Tibial artery (tissue), 4 donors: ENCODE data around the gene ALKBH8.
A peak's percentile ranks its signal among the peaks of the same experiment; 100 is the strongest.
"Not testable (repeated sequence)": the region's sequence is repeated elsewhere in the genome, so short reads cannot be mapped to it uniquely, and the experiment has no call there.

Experiments used
- DNase-seq, 2 donors: peaks; one replicate each; pipeline ENCODE4 v3.0.0-alpha.2; 2019
- H3K27ac ChIP-seq, 2 donors: fragments of 200-600 bp; sonication (generic) in 1 of 2; 1 replicate in 1 of 2; 2 replicates in 1 of 2; pipeline ENCODE4 v1.5.1; 2018 to 2019; ENCODE audit warnings: mild to moderate bottlenecking in 1 of 2
- H3K27me3 ChIP-seq, 2 donors: fragments of 200-600 bp; sonication (generic) in 1 of 2; one replicate each; pipeline versions ENCODE4 v1.5.1 to v1.6.0; 2016 to 2019
- H3K36me3 ChIP-seq, 3 donors: fragments of 200-600 bp; sonication (generic) in 2 of 3; one replicate each; pipeline ENCODE4 v1.5.1; 2016 to 2019; ENCODE audit warnings: mild to moderate bottlenecking in 2 of 3
- H3K4me1 ChIP-seq, 4 donors: fragments of 200-600 bp; sonication (generic) in 2 of 4; 1 replicate in 3 of 4; 2 replicates in 1 of 4; pipeline ENCODE4 v1.5.1; 2016 to 2019
- H3K4me3 ChIP-seq, 2 donors: fragments of 200-600 bp; sonication (generic) in 1 of 2; 1 replicate in 1 of 2; 2 replicates in 1 of 2; pipeline ENCODE4 v1.5.1; 2018 to 2019; ENCODE audit warnings: mild to moderate bottlenecking in 2 of 2
- H3K9me3 ChIP-seq, 3 donors: fragments of 200-600 bp; sonication (generic) in 1 of 3; one replicate each; pipeline ENCODE4 v1.5.1; 2016 to 2019
- intact Hi-C: fragments of 100-400 bp; cut with DNase I; formaldehyde crosslinking; loops from one replicate; pipeline ENCODE4 v1.15.0; 2023; ENCODE audit warnings: low total_unique reads
- TF ChIP-seq, protein P1 (sequence below), 2 experiments: fragments of 200-600 bp in 1 of 2; fragments of 450-650 bp in 1 of 2; IDR thresholded peaks; one replicate each; pipeline ENCODE4 v1.5.1; 2017 to 2019; ENCODE audit warnings: antibody characterized with exemption in 2 of 2, mild to moderate bottlenecking in 1 of 2, moderate library complexity in 1 of 2

The ALKBH8 gene

DNA sequence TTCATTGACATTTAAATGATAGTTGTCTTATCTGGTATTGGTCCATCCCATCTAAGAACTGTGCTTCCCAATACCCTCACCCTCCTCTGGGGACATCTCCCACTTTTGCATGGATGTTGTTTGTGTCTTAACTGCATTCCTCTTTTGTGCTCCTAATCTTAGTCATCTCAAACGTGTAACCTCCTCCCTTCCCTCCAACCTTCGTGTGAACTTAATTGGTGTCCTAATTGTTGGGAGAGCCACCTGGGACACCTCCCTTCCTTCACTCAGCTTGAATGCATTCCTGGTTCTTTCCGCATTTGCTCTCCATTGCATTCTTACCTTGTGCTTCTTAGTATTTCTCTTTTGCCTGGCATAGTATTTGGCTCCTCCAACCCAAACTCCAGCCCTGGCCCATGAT lies 15.6 kb upstream of the ALKBH8 start:
- Histone ChIP-seq H3K4me3 (no peak overlapping the region), H3K27me3 (peaks cover 0 to 9% of the 10 kb centered on the region in 2 donors), H3K27ac (no peak overlapping the region), H3K4me1 (no peaks in the 10 kb centered on the region), H3K36me3 (no peaks in the 10 kb centered on the region), H3K9me3 (no peaks in the 10 kb centered on the region)
- intact Hi-C loops, result no loop called here
- DNase-seq, result no peak
- TF ChIP-seq, protein P1, sequence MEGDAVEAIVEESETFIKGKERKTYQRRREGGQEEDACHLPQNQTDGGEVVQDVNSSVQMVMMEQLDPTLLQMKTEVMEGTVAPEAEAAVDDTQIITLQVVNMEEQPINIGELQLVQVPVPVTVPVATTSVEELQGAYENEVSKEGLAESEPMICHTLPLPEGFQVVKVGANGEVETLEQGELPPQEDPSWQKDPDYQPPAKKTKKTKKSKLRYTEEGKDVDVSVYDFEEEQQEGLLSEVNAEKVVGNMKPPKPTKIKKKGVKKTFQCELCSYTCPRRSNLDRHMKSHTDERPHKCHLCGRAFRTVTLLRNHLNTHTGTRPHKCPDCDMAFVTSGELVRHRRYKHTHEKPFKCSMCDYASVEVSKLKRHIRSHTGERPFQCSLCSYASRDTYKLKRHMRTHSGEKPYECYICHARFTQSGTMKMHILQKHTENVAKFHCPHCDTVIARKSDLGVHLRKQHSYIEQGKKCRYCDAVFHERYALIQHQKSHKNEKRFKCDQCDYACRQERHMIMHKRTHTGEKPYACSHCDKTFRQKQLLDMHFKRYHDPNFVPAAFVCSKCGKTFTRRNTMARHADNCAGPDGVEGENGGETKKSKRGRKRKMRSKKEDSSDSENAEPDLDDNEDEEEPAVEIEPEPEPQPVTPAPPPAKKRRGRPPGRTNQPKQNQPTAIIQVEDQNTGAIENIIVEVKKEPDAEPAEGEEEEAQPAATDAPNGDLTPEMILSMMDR (IDR thresholded peaks at IDR 0.05), result no peak

DNA sequence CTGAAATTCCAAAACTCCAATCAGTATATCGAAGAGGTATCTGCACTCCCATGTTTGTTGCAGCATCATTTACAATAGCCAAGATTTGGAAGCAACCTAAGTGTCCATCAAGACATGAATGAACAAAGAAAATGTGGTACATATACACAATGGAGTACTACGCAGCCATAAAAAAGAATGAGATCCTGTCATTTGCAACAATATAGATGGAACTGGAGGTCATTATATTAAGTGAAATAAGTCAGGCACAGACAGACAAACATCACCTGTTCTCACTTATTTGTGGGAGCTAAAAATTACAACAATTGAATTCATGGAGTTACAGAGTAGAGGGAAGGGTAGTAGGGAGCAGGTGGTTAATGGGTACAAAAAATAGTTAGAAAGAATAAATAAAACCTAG lies 13.6 kb upstream of the ALKBH8 start:
- H3K27ac ChIP-seq, DNase-seq, H3K27me3 ChIP-seq, H3K4me1 ChIP-seq, H3K9me3 ChIP-seq, H3K4me3 ChIP-seq, H3K36me3 ChIP-seq: not testable (repeated sequence)
- intact Hi-C loops, result loop anchor here (5.0 kb wide), 1 partner anchor 108 kb away; no protein-coding TSS in a partner anchor

DNA sequence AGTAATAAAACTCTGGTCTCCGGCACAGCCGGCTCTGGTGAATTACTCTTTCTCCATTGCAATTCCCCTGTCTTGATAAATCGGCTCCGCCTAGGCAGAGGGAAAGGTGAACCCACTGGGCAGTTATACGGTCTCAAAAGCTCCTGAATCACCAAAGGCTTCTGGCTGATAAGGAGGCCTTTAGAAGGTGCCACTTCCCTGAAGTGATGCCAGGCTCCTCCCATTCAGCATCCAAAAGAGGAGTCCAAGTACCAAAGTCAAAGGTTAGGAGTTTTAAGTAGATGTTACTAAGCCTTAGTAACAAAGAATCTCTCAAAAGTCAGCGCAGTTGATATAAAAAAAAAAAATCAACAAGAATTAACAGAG lies 11.8 kb upstream of the ALKBH8 start:
- H3K9me3 ChIP-seq, result no peaks in the 10 kb centered on the region
- intact Hi-C loops, result loop anchor here (5.0 kb wide), 1 partner anchor 110 kb away; no protein-coding TSS in a partner anchor
- H3K4me1 ChIP-seq, result no peaks in the 10 kb centered on the region
- TF ChIP-seq, protein P1 (IDR thresholded peaks at IDR 0.05), result no peak
- no peak for DNase-seq
- peaks cover 0 to 5% of the 10 kb centered on the region in 2 donors for H3K27me3 ChIP-seq
- no peak overlapping the region for H3K4me3 ChIP-seq
- H3K27ac ChIP-seq, result no peak overlapping the region
- no peaks in the 10 kb centered on the region for H3K36me3 ChIP-seq

DNA sequence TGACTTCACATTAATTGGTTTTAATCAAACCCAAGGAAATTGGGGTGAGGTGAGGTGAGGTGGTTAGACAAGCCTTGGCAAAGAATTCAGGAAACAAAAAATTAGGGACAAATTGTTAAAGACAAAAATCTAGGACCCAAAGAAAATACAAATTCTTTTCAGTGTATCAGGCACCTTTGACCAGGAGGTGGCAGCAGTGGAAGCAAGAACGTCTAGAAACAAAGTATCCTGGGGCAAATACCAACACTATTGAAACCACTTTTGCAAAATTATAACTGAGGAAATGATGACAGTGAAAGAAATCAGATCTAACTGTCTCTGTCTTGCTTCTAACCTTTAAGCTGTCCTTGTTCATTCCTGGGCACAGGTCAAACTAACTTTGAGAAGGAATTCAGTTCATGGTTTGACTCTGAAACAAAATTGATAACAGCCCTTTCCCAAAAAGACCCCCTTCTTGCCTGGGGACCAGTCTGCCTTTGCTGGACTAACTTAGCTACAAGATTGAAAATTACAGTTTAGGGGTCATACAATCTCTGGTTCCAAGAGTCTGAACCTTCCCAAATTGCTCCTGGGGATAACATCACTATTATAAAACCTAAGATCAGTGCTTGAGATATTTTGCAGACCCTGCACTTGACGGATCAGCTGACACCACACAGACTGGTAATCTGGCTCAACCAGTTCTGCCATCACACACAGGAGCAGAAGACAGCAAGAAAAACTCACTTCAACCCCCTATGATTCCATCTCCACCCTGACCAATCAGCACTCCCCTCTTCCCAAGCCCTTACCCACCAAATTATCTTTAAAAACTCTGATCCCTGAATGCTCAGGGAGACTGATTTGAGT lies 11.2 kb upstream of the ALKBH8 start:
- not testable (repeated sequence) for H3K27me3 ChIP-seq, H3K36me3 ChIP-seq, H3K27ac ChIP-seq, H3K4me3 ChIP-seq, H3K4me1 ChIP-seq, H3K9me3 ChIP-seq
- DNase-seq, result peak in 1 of 2 donors; percentile 46
- intact Hi-C loops, result loop anchor here (5.0 kb wide), 1 partner anchor 111 kb away; no protein-coding TSS in a partner anchor
- TF ChIP-seq, protein P1 (IDR thresholded peaks at IDR 0.05), result peak; percentile 65 to 70

DNA sequence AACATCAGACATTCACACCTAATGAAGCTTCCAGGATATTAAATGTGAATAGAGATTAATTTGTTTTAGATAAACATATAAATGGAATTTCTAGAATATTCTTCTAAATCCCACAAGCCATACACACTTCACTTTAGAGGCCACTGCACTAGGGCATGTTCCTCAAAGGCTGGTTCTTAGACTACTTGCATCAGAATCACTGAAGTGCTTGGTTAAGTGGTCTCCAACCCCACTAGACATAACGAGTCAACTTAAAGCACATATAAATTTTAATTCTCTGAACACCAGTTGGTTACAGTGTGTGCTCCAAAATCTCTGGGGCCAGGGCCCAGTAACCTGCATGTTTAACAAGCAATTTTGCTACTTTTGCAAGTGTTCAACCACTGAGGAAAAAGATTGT lies 7.9 kb upstream of the ALKBH8 start:
- TF ChIP-seq, protein P1 (IDR thresholded peaks at IDR 0.05), result no peak
- H3K4me1 ChIP-seq, result no peaks in the 10 kb centered on the region
- no peak for DNase-seq
- no peaks in the 10 kb centered on the region for H3K36me3 ChIP-seq
- intact Hi-C loops, result no loop called here
- no peaks in the 10 kb centered on the region for H3K27me3 ChIP-seq
- no peak overlapping the region for H3K27ac ChIP-seq
- no peaks in the 10 kb centered on the region for H3K9me3 ChIP-seq
- no peak overlapping the region for H3K4me3 ChIP-seq

DNA sequence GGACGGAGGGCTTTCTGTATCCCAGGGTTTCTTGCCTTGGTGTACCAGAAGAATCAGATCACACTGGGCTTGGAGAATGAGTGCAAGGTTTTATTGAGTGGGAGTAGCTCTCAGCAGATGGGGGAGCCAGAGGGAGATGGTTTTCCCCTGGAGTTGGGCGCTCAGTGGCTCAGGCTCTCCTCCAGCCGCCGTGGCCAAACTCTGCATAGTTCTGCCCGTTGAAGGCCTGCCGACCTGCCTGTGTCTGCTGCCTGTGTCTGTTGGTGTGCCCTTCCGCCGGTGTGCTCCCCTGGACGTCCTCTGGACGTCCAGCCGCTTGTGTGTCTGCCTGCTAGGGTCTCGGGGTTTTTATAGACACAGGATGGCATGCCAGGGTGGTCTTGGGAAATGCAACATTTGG lies 4.5 kb upstream of the ALKBH8 start:
- intact Hi-C loops, result no loop called here

More for the DNA sequence above, 4.5 kb upstream of the ALKBH8 start:
- no peaks in the 10 kb centered on the region for H3K9me3 ChIP-seq
- DNase-seq, result no peak
- no peaks in the 10 kb centered on the region for H3K27me3 ChIP-seq
- no peak overlapping the region for H3K27ac ChIP-seq
- TF ChIP-seq, protein P1 (IDR thresholded peaks at IDR 0.05), result no peak
- no peaks in the 10 kb centered on the region for H3K36me3 ChIP-seq
- peaks cover 0 to 5% (median 2%) of the 10 kb centered on the region in 4 donors for H3K4me1 ChIP-seq
- no peak overlapping the region for H3K4me3 ChIP-seq
